Measurements from ENCODE around the gene ADRB2.

The ADRB2 gene

GRCh38 chr5:148808864-148809642, 17.4 kb upstream of the ADRB2 start:
- Histone ChIP-seq H3K4me3 (replicated peaks; ENCODE audit: insufficient read depth, low read length) (peak overlapping the region; percentile 5; the same call in 1 of the 2 replicates), H3K27ac (replicated peaks) (peak overlapping the region; percentile 91), H3K27me3 (ENCODE audit: insufficient read depth, poor library complexity, severe bottlenecking) (no peaks in the 10 kb centered on the region)
- TF ChIP-seq REST (IDR thresholded peaks at IDR 0.05; ENCODE audit: insufficient replicate concordance, low read depth) (no peak), SPI1 (IDR thresholded peaks at IDR 0.05; ENCODE audit: borderline replicate concordance, low read depth) (peak; percentile 83)
- peak in 1 of 2 experiments; percentile 79 for DNase-seq (ENCODE audit: low read depth in 1 of 2, low spot score in 1 of 2)

- peak overlapping the region; percentile 91 for H3K27ac ChIP-seq (replicated peaks)
- DNase-seq (ENCODE audit: low read depth in 1 of 2, low spot score in 1 of 2) = no peak
- no peaks in the 10 kb centered on the region for H3K27me3 ChIP-seq (ENCODE audit: insufficient read depth, poor library complexity, severe bottlenecking)
- no peak overlapping the region for H3K4me3 ChIP-seq (replicated peaks; ENCODE audit: insufficient read depth, low read length)
- no peak for TF ChIP-seq SPI1 (IDR thresholded peaks at IDR 0.05; ENCODE audit: borderline replicate concordance, low read depth)
- TF ChIP-seq GABPA (IDR thresholded peaks at IDR 0.05; ENCODE audit: low read depth) = no peak
- TF ChIP-seq CTCF (IDR thresholded peaks at IDR 0.05; ENCODE audit: insufficient read depth, low read length) = no peak
- TF ChIP-seq REST (IDR thresholded peaks at IDR 0.05; ENCODE audit: insufficient replicate concordance, low read depth) = no peak
- TF ChIP-seq POLR2AphosphoS5 (IDR thresholded peaks at IDR 0.05; ENCODE audit: low read depth) = no peak
Observed at GRCh38 chr5:148809781-148810524, 16.5 kb upstream of the ADRB2 start.

GRCh38 chr5:148810823-148811222, 15.6 kb upstream of the ADRB2 start:
- no peak overlapping the region for H3K4me3 ChIP-seq (replicated peaks; ENCODE audit: insufficient read depth, low read length)
- TF ChIP-seq GABPA (IDR thresholded peaks at IDR 0.05; ENCODE audit: low read depth) = no peak
- TF ChIP-seq SPI1 (IDR thresholded peaks at IDR 0.05; ENCODE audit: borderline replicate concordance, low read depth) = peak; percentile 92
- DNase-seq (ENCODE audit: low read depth in 1 of 2, low spot score in 1 of 2) = peak in 1 of 2 experiments; percentile 53
- H3K27me3 ChIP-seq (ENCODE audit: insufficient read depth, poor library complexity, severe bottlenecking) = no peaks in the 10 kb centered on the region
- H3K27ac ChIP-seq (replicated peaks) = peak overlapping the region; percentile 91

- peak overlapping the region; percentile 91 for H3K27ac ChIP-seq (replicated peaks)
- H3K4me3 ChIP-seq (replicated peaks; ENCODE audit: insufficient read depth, low read length) = no peak overlapping the region
- peak in 1 of 2 experiments; percentile 78 for DNase-seq (ENCODE audit: low read depth in 1 of 2, low spot score in 1 of 2)
- H3K27me3 ChIP-seq (ENCODE audit: insufficient read depth, poor library complexity, severe bottlenecking) = no peaks in the 10 kb centered on the region
- TF ChIP-seq REST (IDR thresholded peaks at IDR 0.05; ENCODE audit: insufficient replicate concordance, low read depth) (no peak), SPI1 (IDR thresholded peaks at IDR 0.05; ENCODE audit: borderline replicate concordance, low read depth) (no peak), GABPA (IDR thresholded peaks at IDR 0.05; ENCODE audit: low read depth) (no peak), POLR2AphosphoS5 (IDR thresholded peaks at IDR 0.05; ENCODE audit: low read depth) (no peak), CTCF (IDR thresholded peaks at IDR 0.05; ENCODE audit: insufficient read depth, low read length) (no peak)
Observed at GRCh38 chr5:148811756-148812155, 14.7 kb upstream of the ADRB2 start.
